Breast epithelium (tissue), 4 donors: ENCODE results near the gene BACH2. TPM values are rescaled to one million over a fixed set of nuclear protein-coding genes. Genes with fewer than 3 reads are reported as not detected.
A peak's percentile ranks its signal among the peaks of the same experiment; 100 is the strongest.

ENCODE experiments used
- DNase-seq, 2 donors: peaks; one replicate each; pipeline ENCODE4 v3.0.0-alpha.2; 2019; ENCODE audit warnings: low spot score in 2 of 2
- H3K27ac ChIP-seq, 2 donors: fragments of 200-600 bp; sonication (generic) in 1 of 2; one replicate each; pipeline ENCODE4 v1.5.1; 2016 to 2019; ENCODE audit warnings: mild to moderate bottlenecking in 1 of 2
- H3K27me3 ChIP-seq, 2 donors: fragments of 200-600 bp; sonication (generic) in 1 of 2; one replicate each; pipeline versions ENCODE4 v1.5.1 to v1.6.0; 2017 to 2019; ENCODE audit warnings: control low read depth in 1 of 2, mild to moderate bottlenecking in 1 of 2
- H3K36me3 ChIP-seq: fragments of 200-600 bp; one replicate; pipeline ENCODE4 v1.5.1; 2019
- H3K4me1 ChIP-seq, 2 donors: fragments of 200-600 bp; sonication (generic); one replicate each; pipeline ENCODE4 v1.5.1; 2016 to 2019; ENCODE audit warnings: control low read depth in 1 of 2
- H3K4me3 ChIP-seq, 3 donors: fragments of 200-600 bp; sonication (generic); 1 replicate in 2 of 3; 2 replicates in 1 of 3; pipeline ENCODE4 v1.5.1; 2016 to 2019; ENCODE audit warnings: mild to moderate bottlenecking in 3 of 3, moderate library complexity in 2 of 3
- H3K9me3 ChIP-seq, 2 donors: fragments of 200-600 bp; sonication (generic) in 1 of 2; one replicate each; pipeline ENCODE4 v1.5.1; 2016 to 2019; ENCODE audit warnings: control low read depth in 1 of 2
- CTCF ChIP-seq, 3 donors: fragments of 450-650 bp; IDR thresholded peaks; one replicate each; pipeline ENCODE4 v1.5.1; 2016 to 2017; ENCODE audit warnings: antibody characterized with exemption in 3 of 3, mild to moderate bottlenecking in 3 of 3, moderate library complexity in 3 of 3
- POLR2A ChIP-seq: fragments of 450-650 bp; IDR thresholded peaks from one replicate; pipeline ENCODE4 v1.6.1; 2016; ENCODE audit warnings: antibody characterized with exemption, mild to moderate bottlenecking, moderate library complexity
- POLR2AphosphoS5 ChIP-seq, 3 donors: sonication (generic); formaldehyde crosslinking; IDR thresholded peaks; one replicate each; pipeline ENCODE4 v1.6.1; 2017; ENCODE audit warnings: antibody characterized with exemption in 3 of 3
- intact Hi-C: fragments of 100-400 bp; cut with DNase I; formaldehyde crosslinking; loops from one replicate; pipeline ENCODE4 v1.15.1; 2023; ENCODE audit warnings: low total_unique reads
- total RNA-seq, 3 donors: library from RNA; depleted of rRNA; stranded (reverse); fragments of >200 nt; gene quantifications; one replicate each; pipeline ENCODE4 v1.1.0, GENCODE V29; 2016

Gene BACH2
- total RNA-seq, 3 donors from 2014 or later, result 6.2 to 13.8 (median 7.0) TPM

- peak in 1 of 2 donors; percentile 35 for DNase-seq
- no peaks in the 10 kb centered on the region for H3K36me3 ChIP-seq
- H3K27me3 ChIP-seq, result no peaks in the 10 kb centered on the region
- intact Hi-C loops, result no loop called here
- H3K4me1 ChIP-seq, result no peaks in the 10 kb centered on the region
- H3K27ac ChIP-seq, result no peak overlapping the region
- no peak overlapping the region for H3K4me3 ChIP-seq
- TF ChIP-seq POLR2AphosphoS5 (IDR thresholded peaks at IDR 0.05), result peak in 1 of 3 donors; percentile 29
- no peak for TF ChIP-seq POLR2A
- TF ChIP-seq CTCF (IDR thresholded peaks at IDR 0.05), result peak in 2 of 3 donors; percentile 55 to 56
- no peaks in the 10 kb centered on the region for H3K9me3 ChIP-seq
These were observed 325.9 kb downstream of the BACH2 start for GRCh38 chr6:89970609-89971337.

GRCh38 chr6:89970072-89970471 is 326.6 kb downstream of the BACH2 start:
- H3K27me3 ChIP-seq, result no peaks in the 10 kb centered on the region
- TF ChIP-seq POLR2AphosphoS5 (IDR thresholded peaks at IDR 0.05) (no peak), POLR2A (no peak), CTCF (IDR thresholded peaks at IDR 0.05) (no peak)
- no peaks in the 10 kb centered on the region for H3K4me1 ChIP-seq
- no peaks in the 10 kb centered on the region for H3K9me3 ChIP-seq
- H3K36me3 ChIP-seq, result no peaks in the 10 kb centered on the region
- intact Hi-C loops, result no loop called here
- no peak overlapping the region for H3K4me3 ChIP-seq
- H3K27ac ChIP-seq, result no peak overlapping the region
- DNase-seq, result no peak

- Histone ChIP-seq H3K27ac (no peak overlapping the region), H3K27me3 (no peaks in the 10 kb centered on the region), H3K36me3 (no peaks in the 10 kb centered on the region), H3K4me1 (no peaks in the 10 kb centered on the region), H3K4me3 (no peak overlapping the region), H3K9me3 (no peaks in the 10 kb centered on the region)
- DNase-seq, result no peak
- intact Hi-C loops, result no loop called here
- TF ChIP-seq POLR2AphosphoS5 (IDR thresholded peaks at IDR 0.05), result no peak
- no peak for TF ChIP-seq CTCF (IDR thresholded peaks at IDR 0.05)
- no peak for TF ChIP-seq POLR2A
These were observed 329.7 kb downstream of the BACH2 start for GRCh38 chr6:89966913-89967312.

GRCh38 chr6:89966228-89966544 is 330.5 kb downstream of the BACH2 start:
- DNase-seq, result no peak
- Histone ChIP-seq H3K4me3 (no peak overlapping the region), H3K27me3 (no peaks in the 10 kb centered on the region), H3K4me1 (no peaks in the 10 kb centered on the region), H3K9me3 (no peaks in the 10 kb centered on the region), H3K27ac (no peak overlapping the region), H3K36me3 (no peaks in the 10 kb centered on the region)
- intact Hi-C loops, result no loop called here
- no peak for TF ChIP-seq POLR2AphosphoS5 (IDR thresholded peaks at IDR 0.05)
- no peak for TF ChIP-seq POLR2A
- TF ChIP-seq CTCF (IDR thresholded peaks at IDR 0.05), result no peak

- Histone ChIP-seq H3K4me1 (no peaks in the 10 kb centered on the region), H3K36me3 (no peaks in the 10 kb centered on the region), H3K27ac (no peak overlapping the region), H3K9me3 (no peaks in the 10 kb centered on the region), H3K4me3 (no peak overlapping the region), H3K27me3 (no peaks in the 10 kb centered on the region)
- TF ChIP-seq POLR2A, result no peak
- TF ChIP-seq POLR2AphosphoS5 (IDR thresholded peaks at IDR 0.05), result no peak
- no peak for DNase-seq
- intact Hi-C loops, result no loop called here
These were observed 331.0 kb downstream of the BACH2 start for GRCh38 chr6:89965441-89966227.
